GM21619 (cell line): Measurements from ENCODE around the gene ASAH2.

Experiments used
- ATAC-seq: cut with Tn5 transposase; IDR thresholded peaks from one replicate; pipeline ENCODE4 v1.9.1; 2021; ENCODE audit not compliant: unreplicated experiment

ASAH2 gene

GRCh38 chr10:50210876-50211275, 40.4 kb downstream of the ASAH2 start:
- no peak for ATAC-seq
